ENCODE data around the gene ZNF485.
"Not testable (repeated sequence)": the region's sequence is repeated elsewhere in the genome, so short reads cannot be mapped to it uniquely, and the experiment has no call there.

ZNF485 gene

DNA sequence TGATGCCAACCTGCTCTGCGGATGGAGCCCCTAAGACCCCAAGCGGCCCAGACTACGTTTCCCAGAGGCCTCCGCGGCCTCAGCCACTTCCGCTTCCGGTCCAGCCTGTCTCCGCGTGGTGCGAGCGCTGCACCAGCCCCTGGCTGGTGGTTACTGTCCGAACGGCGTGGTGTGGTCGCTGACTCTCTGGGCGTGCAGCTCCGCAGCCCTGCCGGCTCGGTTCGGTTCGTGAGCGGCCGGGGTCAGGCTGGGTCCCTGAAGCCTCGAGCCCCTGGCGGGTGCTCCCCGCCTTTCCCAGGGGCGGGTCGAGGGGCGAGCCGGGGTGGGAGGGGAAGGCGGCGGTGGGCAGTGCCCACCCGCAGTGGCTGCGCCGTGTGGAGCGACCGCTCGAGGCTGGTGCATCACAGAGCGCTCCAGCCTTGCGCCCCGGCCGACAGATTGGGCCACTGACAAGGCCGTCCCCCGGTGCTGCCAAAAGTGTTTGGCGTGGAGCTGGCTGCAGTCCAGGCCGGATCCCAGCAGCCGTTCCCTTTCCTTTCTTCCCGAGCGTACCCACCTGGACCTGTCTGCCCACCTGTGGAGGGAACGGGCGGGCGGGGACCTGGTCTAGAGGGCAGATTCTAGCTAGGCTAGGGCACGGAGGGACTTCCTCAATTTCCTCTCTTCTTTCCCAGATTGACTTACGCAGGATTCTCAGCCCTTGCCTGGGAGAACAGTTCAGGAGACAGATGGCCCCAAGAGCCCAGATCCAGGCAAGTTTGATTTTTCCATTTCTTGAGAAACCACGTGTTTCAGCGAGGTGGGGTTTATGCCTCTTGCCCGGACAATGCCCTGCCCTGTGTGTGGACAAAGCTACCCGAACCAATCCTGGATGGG, at the start of gene ZNF485:
TSS of gene ZNF485 (plus strand) at position 116 of the 876 bp plus-strand sequence. CDS start at position 729, 613 bp downstream.
- peak; percentile 87 for DNase-seq

DNA sequence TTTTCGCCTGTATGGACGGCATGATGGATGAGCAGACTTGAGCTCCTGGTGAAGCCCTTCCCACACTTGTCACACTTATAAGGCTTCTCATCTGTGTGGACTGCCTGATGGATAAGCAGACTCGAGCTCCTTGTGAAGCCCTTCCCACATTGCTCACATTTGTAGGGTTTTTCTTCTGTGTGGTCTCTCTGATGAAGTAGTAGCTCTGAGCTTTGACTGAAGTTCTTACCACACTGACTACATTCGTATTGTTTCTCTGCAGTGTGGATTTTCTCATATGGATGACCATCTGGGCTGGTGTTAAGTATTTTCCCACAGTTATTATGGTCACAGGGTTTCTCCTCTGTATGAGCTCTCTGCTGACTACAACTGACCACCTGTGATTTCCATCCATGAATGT, 49.0 kb upstream of the ZNF485 start:
- DNase-seq: no peak

DNA sequence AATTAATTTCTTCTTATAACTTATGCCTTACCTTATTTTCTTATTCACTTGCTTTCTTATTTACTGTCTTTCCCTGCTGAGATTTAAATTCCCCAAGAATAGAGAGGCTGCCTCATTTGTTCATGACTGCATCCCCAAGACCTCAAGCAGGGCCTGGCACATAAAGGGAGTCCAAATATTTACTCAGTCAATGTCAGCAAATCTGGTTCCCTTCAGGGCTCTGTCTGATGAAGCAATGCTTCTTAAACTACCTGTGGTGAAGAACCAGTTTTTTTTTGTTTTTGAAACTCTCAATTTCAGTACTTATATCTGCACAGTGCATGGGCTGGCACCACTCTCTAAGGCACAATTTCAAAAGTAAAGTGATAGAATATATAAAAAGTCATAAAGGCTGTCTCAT, 36.6 kb upstream of the ZNF485 start:
- DNase-seq: no peak

DNA sequence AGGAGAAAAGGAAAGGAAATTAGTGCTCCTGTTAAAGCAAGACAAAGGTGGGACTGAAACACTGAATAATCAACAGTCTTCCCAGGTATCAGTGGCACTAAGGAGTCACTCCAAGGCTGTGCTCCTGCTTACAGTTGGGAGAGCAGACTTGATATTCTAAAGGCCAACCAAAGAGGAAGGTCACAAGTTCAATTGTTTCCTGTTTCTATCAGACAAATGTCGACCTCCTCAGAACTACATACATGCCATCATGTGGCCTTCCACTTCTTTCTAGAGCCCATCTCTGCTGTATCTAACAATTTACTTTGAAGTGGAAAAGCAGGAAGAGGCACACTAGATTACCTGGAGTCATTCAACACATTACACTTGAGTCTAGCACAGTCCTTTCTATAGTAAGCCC, 35.3 kb upstream of the ZNF485 start:
- no peak for DNase-seq

DNA sequence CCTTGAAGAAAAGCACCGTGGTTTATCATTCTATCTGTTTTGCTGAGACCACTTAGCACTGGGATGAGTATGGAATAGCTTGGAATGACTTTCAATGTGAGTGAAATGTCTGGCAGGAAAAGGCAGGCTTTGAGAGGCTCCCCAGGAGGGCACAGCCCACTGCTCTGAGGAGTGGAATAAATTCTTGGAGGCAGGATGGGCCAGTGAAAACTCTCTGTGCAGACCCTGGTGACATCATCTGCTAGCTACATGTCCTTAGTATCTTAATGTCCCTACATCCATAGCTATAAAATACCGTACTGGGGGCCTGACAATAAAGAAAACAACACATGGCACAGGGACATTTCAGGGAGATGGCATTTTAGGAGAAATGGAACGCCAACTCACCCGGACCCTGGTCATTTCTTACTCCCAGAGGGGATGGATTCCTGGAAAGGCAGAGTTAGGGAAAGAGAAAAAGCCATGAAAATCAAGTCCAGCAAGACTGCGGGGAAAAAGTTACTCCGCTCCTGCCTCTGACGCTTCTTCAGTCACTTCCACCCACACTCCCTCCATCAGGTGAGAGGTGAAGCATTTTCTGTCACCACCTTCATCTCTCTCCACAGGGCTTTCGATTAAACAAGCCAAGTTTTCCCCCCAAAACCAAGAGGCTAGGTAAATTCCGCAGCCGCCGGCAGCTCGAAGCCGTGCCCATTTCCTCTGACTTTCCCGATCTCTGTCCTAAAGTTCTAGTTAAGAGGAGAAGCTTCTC, 32.8 kb upstream of the ZNF485 start:
- peak; percentile 62 for DNase-seq

DNA sequence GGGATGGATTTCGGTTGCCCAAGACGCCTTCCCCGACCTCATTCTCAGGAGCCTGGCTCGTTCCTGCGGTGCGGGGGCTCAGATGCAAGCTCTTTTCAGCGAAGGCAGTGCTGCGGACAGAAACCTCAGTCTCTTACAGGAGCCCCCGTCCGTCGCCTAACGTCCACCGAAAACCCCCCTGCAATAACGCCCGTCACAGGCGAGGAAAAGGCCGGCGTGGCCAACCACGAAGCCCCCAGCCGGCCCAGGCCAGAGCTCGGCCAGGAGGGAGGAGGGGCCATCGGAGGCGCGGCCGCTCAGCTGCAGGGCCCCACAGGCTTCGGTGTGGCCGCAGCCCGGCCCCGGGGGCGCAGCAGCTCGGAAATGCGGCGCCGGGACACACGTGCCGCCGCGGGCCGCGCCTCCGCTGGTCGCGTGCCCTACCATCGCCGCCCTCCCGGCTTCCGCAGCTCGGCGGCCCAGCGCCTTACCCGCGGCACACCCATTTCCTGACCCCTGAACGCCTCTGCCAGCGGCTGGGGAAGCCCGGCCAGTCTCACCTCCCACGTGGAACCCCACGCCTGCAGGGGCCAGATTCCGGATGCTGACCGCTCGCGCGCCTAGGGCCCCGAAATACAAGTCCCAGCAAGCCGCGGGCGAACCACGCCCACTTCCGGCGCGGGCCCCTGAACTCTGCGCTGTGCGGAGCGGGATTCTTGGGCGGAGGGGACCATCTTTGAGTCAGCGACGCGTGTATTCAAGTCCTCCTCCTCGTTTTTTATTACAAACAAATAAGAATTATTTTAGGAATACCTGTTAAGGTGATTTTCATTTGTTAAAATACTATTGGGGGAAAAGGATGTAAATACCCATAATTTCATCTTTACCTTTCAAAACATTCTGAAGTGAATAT, 32.0 kb upstream of the ZNF485 start, which contains the start of gene ZNF239:
TSS of gene ZNF239 (minus strand) at position 616 of the 892 bp plus-strand sequence. CDS start 16,537 bp downstream, outside the sequence.
- DNase-seq: peak; percentile 94

DNA sequence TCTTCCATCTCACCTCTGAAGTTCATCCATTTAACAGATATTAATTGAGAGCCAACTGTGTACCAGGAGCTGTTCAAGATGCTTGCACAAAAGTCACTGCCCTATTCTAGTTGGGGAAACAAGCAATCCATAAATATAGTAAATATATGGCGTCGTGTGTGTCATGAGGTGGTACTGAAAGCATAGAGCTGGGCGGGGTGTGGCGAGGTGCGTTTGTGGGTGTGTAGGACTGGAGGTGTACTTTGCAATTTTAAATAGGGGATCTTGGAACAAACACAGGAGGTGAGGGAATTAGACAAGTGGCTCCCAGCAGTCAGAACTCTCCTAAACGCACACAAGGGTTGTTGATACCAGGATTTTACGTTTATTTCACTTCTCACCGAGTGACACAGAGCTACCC, 31.3 kb upstream of the ZNF485 start:
- no peak for DNase-seq

DNA sequence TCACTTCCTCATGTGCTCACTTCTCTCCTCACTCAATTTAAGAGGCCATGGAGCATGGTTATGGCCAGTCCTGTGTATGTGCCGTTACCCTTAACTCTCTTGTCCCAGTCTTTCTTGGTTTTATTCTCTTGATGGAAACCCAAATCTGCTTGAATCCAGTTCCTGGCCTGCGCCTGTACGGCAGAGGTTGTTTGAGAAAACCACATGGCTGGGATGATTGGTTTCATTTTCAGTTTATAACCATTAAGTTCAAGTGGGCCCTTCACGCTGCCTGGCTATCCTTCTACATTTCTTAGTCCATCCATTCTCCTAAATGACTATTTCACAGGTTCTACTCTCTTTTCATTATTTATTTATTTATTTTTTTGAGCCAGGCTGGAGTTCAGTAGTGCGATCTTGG, 30.2 kb upstream of the ZNF485 start:
- no peak for DNase-seq

DNA sequence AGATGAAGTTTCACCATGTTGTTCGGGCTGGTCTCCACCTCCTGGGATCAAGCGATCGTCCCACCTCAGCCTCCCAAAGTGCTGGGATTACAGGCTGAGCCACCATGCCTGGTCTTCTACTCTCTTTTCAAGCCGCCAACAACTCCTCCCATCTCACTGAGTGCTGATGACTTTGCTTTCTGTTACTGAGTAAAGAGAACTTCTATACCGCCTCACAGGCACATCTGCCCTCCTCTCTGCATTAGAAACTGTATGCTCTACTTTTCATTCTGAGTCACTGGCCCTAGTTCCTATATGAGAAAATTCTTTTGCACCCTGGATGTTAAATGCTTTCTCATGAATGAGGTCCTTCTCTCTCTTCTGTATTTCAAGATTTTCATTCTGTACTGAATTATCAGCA, 29.7 kb upstream of the ZNF485 start:
- DNase-seq: no peak

DNA sequence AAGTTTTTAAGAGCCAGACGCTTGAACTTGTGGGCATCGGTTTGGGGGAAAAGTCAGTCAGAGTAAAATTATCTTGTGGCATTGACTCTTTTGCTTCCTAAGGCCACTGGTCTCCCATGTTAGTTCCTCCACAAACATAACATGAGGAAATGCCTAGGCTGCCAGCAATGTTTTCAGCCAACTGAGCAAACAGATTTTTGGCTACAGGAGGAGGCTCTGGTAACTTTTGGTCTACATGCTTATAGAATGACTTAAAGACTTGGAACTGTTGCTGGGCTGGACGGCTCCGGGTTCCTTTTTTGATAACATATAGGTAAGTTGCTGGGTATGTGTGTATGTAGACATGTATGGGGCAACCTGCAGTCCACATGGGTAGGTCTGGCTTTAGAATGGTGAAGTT, 22.2 kb upstream of the ZNF485 start:
- no peak for DNase-seq

DNA sequence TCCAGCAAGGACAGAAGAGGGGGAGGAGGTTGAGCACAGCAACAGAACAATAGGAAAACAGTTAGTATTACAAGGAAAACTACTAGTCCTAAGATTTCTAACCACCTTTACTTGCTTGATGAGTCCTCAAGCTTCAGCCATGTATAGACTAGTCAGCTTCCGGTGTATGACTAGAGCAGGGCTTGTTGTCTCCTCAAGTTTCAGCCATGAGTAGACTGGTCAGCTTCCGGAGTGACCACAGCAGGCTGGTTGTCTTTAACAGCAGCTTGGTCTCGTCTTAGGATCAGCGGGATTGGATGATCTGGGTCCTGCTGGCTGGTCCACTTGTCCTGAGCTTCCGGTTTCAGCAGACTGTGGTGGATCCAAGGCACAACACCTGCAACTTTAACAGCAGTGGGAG, 21.2 kb upstream of the ZNF485 start:
- DNase-seq: no peak

DNA sequence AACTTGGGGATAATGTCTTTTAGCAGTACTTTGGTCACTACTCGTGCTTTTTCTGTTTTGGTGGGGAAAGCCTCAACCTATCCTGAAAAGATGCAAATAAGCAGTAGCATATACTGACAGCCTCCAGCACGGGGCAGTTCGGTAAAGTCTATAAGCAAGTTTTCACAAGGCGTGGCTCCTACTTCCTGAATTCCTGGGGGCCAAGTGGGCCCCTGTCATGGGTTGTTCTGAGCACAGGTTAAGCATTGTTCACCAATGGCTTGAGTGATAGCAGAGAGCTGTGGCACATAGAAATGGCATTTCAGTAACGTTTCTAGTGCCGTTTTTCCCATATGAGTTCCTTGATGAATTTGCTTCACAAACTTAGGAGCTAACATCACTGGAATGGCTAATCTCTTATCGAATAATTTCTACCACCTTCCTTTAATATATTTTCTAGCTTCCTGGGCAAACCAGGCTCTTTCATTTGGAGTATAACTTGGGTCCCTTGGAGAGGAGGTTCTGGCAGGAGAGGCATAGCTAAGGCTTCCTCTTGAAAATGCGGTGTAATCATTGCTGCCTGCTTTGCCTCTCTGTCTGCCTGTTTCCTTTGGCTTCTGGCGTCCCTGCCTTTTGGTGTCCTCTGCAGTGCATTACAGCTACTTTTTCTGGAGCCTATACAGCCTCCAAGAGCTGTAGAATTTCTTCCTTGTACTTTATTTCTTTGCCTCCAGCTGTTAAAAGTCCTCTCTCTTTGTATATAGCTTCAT, 20.1 kb upstream of the ZNF485 start:
- DNase-seq: no peak

DNA sequence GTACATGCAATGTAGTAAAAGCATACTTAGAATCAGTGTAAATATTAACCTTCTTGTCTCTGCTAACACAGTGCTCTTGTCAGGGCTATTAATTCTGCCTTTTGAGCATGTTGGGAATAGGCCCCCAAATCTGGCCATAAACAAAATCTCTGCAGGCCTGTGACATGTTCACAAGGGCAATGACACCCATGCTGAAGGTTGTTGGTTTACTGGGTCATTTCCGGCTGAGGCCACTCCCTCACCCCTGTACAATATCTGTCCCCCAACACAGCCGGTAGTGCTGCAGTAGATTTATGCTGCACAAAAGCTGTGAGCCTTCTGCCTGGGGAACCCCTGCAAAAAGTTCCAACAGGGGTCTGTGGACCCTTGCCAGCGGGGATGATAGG, 19.5 kb upstream of the ZNF485 start:
- DNase-seq: not testable (repeated sequence)

DNA sequence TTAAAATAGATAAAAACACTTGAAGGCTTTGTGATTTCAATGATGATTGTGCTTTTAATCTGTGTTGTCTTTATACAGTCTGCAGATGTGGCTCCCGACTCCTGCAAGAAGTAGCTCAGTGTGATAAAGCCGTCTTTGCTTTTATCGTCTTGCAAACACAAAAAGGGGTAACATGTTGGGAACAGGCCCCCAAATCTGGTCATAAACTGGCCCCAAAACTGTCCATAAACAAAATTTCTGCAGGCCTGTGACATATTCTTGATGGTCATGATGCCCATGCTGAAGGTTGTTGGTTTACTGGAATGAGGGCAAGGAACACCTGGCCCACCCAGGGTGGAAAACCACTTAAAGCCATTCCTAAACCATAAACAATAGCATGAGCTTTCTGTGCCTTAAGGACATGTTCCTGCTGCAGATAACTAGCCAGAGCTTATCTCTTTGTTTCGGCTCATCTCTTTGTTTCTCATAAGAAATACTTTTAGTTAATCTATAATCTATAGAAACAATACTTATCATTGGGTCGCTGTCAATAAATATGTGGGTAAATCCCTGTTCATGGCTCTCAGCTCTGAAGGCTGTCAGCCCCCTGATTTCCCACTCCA, 14.8 kb upstream of the ZNF485 start:
- no peak for DNase-seq

DNA sequence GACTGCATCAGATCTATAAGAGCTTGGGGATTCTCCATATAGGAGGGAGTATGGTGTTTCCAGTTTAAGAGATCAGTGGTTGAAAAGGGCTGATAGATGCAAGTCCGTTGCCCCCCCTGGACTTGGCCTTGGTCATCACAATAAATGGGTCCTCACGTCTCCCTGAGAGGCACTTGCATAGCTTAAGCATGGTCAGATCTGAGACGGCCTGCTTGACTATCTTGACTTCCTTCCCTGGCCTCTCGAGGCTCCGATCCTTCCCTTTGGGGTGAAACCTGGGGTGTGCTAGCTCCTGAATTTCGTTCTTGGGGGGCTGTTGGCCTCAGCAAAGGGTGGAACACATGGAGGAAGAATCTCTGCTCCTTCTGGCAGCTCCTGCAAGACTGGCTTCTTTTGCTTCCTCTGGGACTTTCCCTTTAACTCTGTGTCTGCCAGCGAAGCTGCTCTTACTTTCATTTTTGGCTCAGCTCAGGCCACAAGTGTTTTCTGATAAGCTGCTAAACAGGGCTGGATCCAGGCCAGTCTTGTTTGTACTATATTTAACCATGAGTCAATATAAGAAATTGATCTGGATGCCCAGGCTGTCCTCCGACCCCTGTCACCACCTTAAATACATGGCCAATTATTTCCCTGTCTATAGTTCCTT, 11.2 kb upstream of the ZNF485 start:
- DNase-seq: peak; percentile 73

DNA sequence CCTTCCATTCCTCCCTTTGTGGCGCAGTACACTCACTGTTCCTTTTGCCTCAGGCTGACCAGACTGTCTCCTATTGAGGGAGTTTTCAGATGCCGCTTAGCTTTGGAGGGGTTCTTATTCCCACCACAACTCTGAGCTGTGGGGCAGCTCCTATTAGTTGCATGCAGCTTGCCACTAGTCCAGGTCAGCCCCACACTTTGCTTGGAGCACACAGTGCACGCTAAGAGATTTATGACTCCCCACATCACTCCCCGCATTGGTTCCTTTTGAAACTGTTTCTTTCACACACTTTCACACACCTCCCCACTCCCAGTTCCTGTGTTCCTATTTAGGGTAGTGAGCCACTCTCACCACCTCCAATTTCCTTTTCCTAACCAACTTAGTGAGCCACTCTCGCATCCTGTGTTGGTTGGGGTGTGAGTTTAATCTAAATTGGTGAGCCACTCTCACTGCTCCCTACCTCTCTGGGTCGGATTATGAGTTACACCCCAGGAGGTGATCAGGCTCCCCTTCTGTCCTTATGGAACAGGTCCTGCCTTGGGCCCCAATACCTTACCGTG, 10.4 kb upstream of the ZNF485 start:
- no peak for DNase-seq

DNA sequence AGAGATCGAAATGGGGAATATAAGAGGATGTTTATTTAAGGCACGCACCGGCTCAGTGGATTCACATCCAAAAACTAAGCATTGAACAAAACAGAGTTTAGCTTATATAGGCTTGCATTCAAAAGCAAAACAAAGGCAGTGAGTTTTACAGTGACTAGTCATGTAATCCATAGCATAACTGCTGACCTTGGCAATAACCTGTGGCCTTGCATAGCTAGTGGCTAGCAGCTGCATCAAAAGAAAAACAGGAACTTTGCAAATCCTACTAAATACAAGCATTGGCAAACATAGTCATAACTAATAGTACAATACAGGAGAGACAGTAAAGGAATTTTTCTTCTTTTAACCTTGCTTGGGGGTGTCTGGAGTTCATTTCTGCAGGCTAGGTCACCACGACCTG, 9.7 kb upstream of the ZNF485 start:
- no peak for DNase-seq

DNA sequence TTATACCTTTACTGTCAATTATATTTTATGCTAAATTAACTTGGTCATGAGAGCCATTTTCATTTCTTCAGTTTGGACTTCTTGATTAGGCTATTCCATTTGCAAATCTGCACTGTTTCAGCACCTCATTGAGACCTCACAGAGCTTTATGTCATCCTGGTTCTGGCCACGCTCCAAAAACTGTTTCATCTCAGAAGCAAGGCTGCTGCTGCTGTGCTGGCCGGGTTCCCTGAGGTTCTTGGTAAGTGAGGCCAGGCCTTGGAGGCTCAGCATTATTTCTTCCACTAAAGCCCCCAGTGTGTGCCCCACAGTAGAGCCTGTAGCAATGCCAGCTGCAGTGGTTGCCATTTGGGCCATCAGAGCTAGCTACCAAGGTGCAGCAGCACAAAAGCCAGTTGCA, 7.8 kb upstream of the ZNF485 start:
- no peak for DNase-seq

DNA sequence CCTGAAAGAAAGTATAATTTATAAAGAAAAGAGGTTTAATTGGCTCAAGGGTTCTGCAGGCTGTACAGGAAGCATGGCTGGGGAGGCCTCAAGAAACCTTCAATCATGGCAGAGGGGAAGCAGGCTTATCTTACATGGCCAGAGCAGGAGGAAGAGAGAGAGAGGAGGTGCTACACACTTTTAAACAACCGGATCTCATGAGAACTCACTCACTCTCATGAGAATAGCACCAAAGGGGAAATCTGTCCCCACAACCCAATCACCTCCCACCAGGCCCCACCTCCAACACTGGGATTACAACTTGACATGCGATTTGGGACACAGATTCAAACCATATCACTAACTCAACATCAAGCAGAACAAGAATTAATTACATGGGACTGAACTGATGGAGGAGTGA, 6.9 kb upstream of the ZNF485 start:
- no peak for DNase-seq

DNA sequence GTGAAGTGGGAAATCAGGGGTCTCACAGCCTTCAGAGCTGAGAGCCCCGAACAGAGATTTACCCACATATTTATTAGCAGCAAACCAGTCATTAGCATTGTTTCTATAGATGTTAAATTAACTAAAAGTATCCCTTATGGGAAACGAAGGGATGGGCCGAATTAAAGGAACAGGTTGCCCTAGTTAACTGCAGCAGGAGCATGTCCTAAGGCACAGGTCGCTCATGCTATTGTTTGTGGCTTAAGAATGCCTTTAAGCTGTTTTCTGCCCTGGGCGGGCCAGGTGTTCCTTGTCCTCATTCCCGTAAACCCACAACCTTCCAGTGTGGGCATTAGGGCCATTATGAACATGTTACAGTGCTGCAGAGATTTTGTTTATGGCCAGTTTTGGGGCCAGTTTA, 4.7 kb upstream of the ZNF485 start:
- DNase-seq: not testable (repeated sequence)

DNA sequence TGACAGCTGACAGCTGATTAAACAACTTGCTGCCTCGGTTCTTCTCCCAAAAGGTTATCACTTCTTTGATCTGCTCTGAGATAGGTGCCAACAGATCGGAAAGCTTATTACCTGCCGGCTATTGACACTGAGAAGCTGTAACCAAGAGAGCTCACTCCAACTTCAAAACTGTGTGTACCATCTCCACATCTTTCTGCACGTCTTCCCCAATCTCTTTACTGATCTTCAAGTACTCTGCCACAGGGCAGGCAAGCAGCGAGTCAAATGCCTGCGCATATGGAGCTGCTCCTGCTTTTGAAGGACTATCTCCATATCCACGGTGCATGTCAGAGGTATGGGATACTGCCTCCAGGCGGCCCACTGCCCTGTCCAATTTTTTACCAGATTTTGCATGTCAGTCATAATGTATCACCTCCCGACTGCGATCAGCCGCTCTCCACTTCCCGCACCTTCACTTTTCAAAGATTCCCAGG, 352 bp upstream of the ZNF485 start:
- DNase-seq: no peak

All from activated effector memory CD4-positive, alpha-beta T cell treated with anti-CD3 and anti-CD28 coated beads, Interleukin-2, amount 50 U/mL, for 16 hours (primary cell).